HG03095 (cell line): Measurements from ENCODE around the gene MT1HL1.
A peak's percentile ranks its signal among the peaks of the same experiment; 100 is the strongest.

Source experiments
- ATAC-seq: cut with Tn5 transposase; IDR thresholded peaks from one replicate; pipeline ENCODE4 v1.9.1; 2021; ENCODE audit warnings: moderate library complexity; ENCODE audit not compliant: unreplicated experiment

Gene MT1HL1

GRCh38 chr1:237004116-237004515, at the start of gene MT1HL1:
Gene MT1HL1 (minus strand): TSS chr1:237004441. CDS start chr1:237004372, 69 bp downstream.
- ATAC-seq = no peak

- ATAC-seq = no peak
Observed at GRCh38 chr1:237050915-237051314, 46.7 kb upstream of the MT1HL1 start.

- no peak for ATAC-seq
Observed at GRCh38 chr1:237050185-237050584, 45.9 kb upstream of the MT1HL1 start.

- no peak for ATAC-seq
Observed at GRCh38 chr1:237048803-237049202, 44.6 kb upstream of the MT1HL1 start.

- no peak for ATAC-seq
Observed at GRCh38 chr1:237045278-237046016, 41.2 kb upstream of the MT1HL1 start.

GRCh38 chr1:237043846-237044636, 39.8 kb upstream of the MT1HL1 start:
- ATAC-seq = no peak

- ATAC-seq = no peak
Observed at GRCh38 chr1:237042892-237043576, 38.8 kb upstream of the MT1HL1 start.

- ATAC-seq = no peak
Observed at GRCh38 chr1:237042526-237042891, 38.3 kb upstream of the MT1HL1 start.

GRCh38 chr1:237041795-237042525, 37.7 kb upstream of the MT1HL1 start, which contains the start of gene RYR2:
Gene RYR2 (plus strand): TSS chr1:237042184. CDS start chr1:237042522, 338 bp downstream.
- no peak for ATAC-seq

- no peak for ATAC-seq
Observed at GRCh38 chr1:237041461-237041794, 37.2 kb upstream of the MT1HL1 start.

GRCh38 chr1:237040823-237041222, 36.6 kb upstream of the MT1HL1 start:
- ATAC-seq = no peak

- ATAC-seq = no peak
Observed at GRCh38 chr1:237038211-237038610, 34.0 kb upstream of the MT1HL1 start.

GRCh38 chr1:237035759-237036158, 31.5 kb upstream of the MT1HL1 start:
- ATAC-seq = no peak

GRCh38 chr1:237033804-237034203, 29.6 kb upstream of the MT1HL1 start:
- no peak for ATAC-seq

GRCh38 chr1:237033061-237033460, 28.8 kb upstream of the MT1HL1 start:
- no peak for ATAC-seq

- ATAC-seq = peak; percentile 97
Observed at GRCh38 chr1:237032029-237032428, 27.8 kb upstream of the MT1HL1 start.

GRCh38 chr1:237031480-237031879, 27.2 kb upstream of the MT1HL1 start:
- no peak for ATAC-seq

- ATAC-seq = no peak
Observed at GRCh38 chr1:237029850-237030535, 25.8 kb upstream of the MT1HL1 start.

- ATAC-seq = no peak
Observed at GRCh38 chr1:237029240-237029639, 25.0 kb upstream of the MT1HL1 start.

- no peak for ATAC-seq
Observed at GRCh38 chr1:237025358-237026074, 21.3 kb upstream of the MT1HL1 start.
